SK-N-SH treated with all-trans-retinoic acid at 6 μM for 48 hours (cell line): ENCODE measurements around the gene F2RL2.

Source experiments
- ATAC-seq: fragments of 200-7000 bp; cut with Tn5 transposase; 3 replicates; pipeline ENCODE4 v1.9.1; 2020; ENCODE audit warnings: mild to moderate bottlenecking, moderate library complexity
- ARNTL ChIP-seq: fragments of 450-650 bp; formaldehyde crosslinking; IDR thresholded peaks from 2 replicates; pipeline ENCODE4 v1.5.0; 2020; ENCODE audit warnings: low read depth, mild to moderate bottlenecking, moderate library complexity, borderline replicate concordance
- CREB5 ChIP-seq: fragments of 250-450 bp; sonication (Bioruptor Pico); IDR thresholded peaks from 2 replicates; pipeline ENCODE4 v1.5.1; 2020; ENCODE audit warnings: low read depth, mild to moderate bottlenecking, moderate library complexity
- CSDC2 ChIP-seq: fragments of 250-450 bp; sonication (Bioruptor Pico); IDR thresholded peaks from 2 replicates; pipeline ENCODE4 v1.5.0; 2020; ENCODE audit warnings: mild to moderate bottlenecking, moderate library complexity
- ESRRG ChIP-seq: fragments of 250-450 bp; sonication (Bioruptor Pico); IDR thresholded peaks from 2 replicates; pipeline ENCODE4 v1.6.1; 2021; ENCODE audit warnings: mild to moderate bottlenecking
- GLIS3 ChIP-seq: fragments of 250-450 bp; sonication (Bioruptor Pico); IDR thresholded peaks from 2 replicates; pipeline ENCODE4 v1.5.0; 2020; ENCODE audit warnings: mild to moderate bottlenecking, moderate library complexity
- ISL1 ChIP-seq: fragments of 250-450 bp; sonication (Bioruptor Pico); IDR thresholded peaks from 2 replicates; pipeline ENCODE4 v2.1.2; 2022; ENCODE audit warnings: mild to moderate bottlenecking, moderate library complexity
- OSR1 ChIP-seq: fragments of 250-450 bp; sonication (Bioruptor Pico); IDR thresholded peaks from 2 replicates; pipeline ENCODE4 v1.8.0; 2022; ENCODE audit warnings: moderate library complexity, mild to moderate bottlenecking, inconsistent platforms
- PATZ1 ChIP-seq: fragments of 250-450 bp; sonication (Bioruptor Pico); IDR thresholded peaks from 2 replicates; pipeline ENCODE4 v1.8.0; 2020; ENCODE audit warnings: mild to moderate bottlenecking, moderate library complexity, borderline replicate concordance
- POU6F1 ChIP-seq: fragments of 250-450 bp; sonication (Bioruptor Pico); IDR thresholded peaks from 2 replicates; pipeline ENCODE4 v1.8.0; 2021; ENCODE audit warnings: low read depth, mild to moderate bottlenecking, moderate library complexity, borderline replicate concordance
- PPARA ChIP-seq: fragments of 250-450 bp; sonication (Bioruptor Pico); IDR thresholded peaks from 2 replicates; pipeline ENCODE4 v1.5.0; 2020; ENCODE audit warnings: mild to moderate bottlenecking, borderline replicate concordance
- RARB ChIP-seq: fragments of 250-450 bp; sonication (Bioruptor Pico); IDR thresholded peaks from 2 replicates; pipeline ENCODE4 v1.8.0; 2021; ENCODE audit warnings: mild to moderate bottlenecking, moderate library complexity
- SNAI2 ChIP-seq: fragments of 250-450 bp; sonication (Bioruptor Pico); IDR thresholded peaks from 2 replicates; pipeline ENCODE4 v1.5.0; 2020; ENCODE audit warnings: mild to moderate bottlenecking, moderate library complexity
- TCF4 ChIP-seq: fragments of 250-450 bp; sonication (Bioruptor Pico); IDR thresholded peaks from 2 replicates; pipeline ENCODE4 v1.8.0; 2021; ENCODE audit warnings: mild to moderate bottlenecking, moderate library complexity, borderline replicate concordance
- TSHZ2 ChIP-seq: fragments of 250-450 bp; sonication (Bioruptor Pico); IDR thresholded peaks from 2 replicates; pipeline ENCODE4 v1.5.0; 2020; ENCODE audit warnings: mild to moderate bottlenecking, moderate library complexity
- ZFP3 ChIP-seq: fragments of 250-450 bp; sonication (Bioruptor Pico); IDR thresholded peaks from 2 replicates; pipeline ENCODE4 v1.5.0; 2020; ENCODE audit warnings: mild to moderate bottlenecking, moderate library complexity
- ZNF565 ChIP-seq: fragments of 450-650 bp; formaldehyde crosslinking; conservative IDR thresholded peaks from 2 replicates; pipeline ENCODE4 v1.5.0; 2020; ENCODE audit warnings: low read depth, mild to moderate bottlenecking, moderate library complexity
- ZNF70 ChIP-seq: fragments of 450-650 bp; formaldehyde crosslinking; IDR thresholded peaks from 2 replicates; pipeline ENCODE4 v1.5.0; 2020; ENCODE audit warnings: mild to moderate bottlenecking, moderate library complexity
- ZNF8 ChIP-seq: fragments of 450-650 bp; formaldehyde crosslinking; IDR thresholded peaks from 2 replicates; pipeline ENCODE4 v1.5.0; 2020; ENCODE audit warnings: mild to moderate bottlenecking, moderate library complexity

The F2RL2 gene

GRCh38 chr5:76622076-76622475 is 1.1 kb downstream of the F2RL2 start:
- peak; percentile 40 for ATAC-seq
- TF ChIP-seq SNAI2 (CRISPR knock-in tag), result no peak
- no peak for TF ChIP-seq GLIS3 (CRISPR knock-in tag)
- TF ChIP-seq CSDC2 (CRISPR knock-in tag), result no peak
- TF ChIP-seq TCF4, result no peak
- TF ChIP-seq ZNF565 (CRISPR knock-in tag), result no peak
- no peak for TF ChIP-seq ZNF70 (CRISPR knock-in tag)
- no peak for TF ChIP-seq CREB5 (CRISPR knock-in tag)
- no peak for TF ChIP-seq TSHZ2 (CRISPR knock-in tag)
- no peak for TF ChIP-seq OSR1 (CRISPR knock-in tag)
- TF ChIP-seq ISL1, result no peak
- TF ChIP-seq POU6F1 (CRISPR knock-in tag), result no peak

- ATAC-seq, result no peak
- TF ChIP-seq ARNTL (no peak), PPARA (CRISPR knock-in tag) (no peak)
Observed at GRCh38 chr5:76620166-76620565, 3.0 kb downstream of the F2RL2 start.

- TF ChIP-seq ZNF70 (CRISPR knock-in tag) (no peak), ISL1 (peak; percentile 58), ZFP3 (CRISPR knock-in tag) (0 out of 2 replicates have a peak, but pooled peaks have one; percentile 19), SNAI2 (CRISPR knock-in tag) (0 out of 2 replicates have a peak, but pooled peaks have one; percentile 14)
- ATAC-seq, result peak; percentile 65
Observed at GRCh38 chr5:76617675-76618074, 5.5 kb downstream of the F2RL2 start.

GRCh38 chr5:76617229-76617628 is 6.0 kb downstream of the F2RL2 start:
- no peak for ATAC-seq
- no peak for TF ChIP-seq PATZ1 (CRISPR knock-in tag)
- TF ChIP-seq ZNF8 (CRISPR knock-in tag), result no peak
- TF ChIP-seq RARB, result no peak
- no peak for TF ChIP-seq CSDC2 (CRISPR knock-in tag)
- no peak for TF ChIP-seq ZFP3 (CRISPR knock-in tag)
- no peak for TF ChIP-seq TSHZ2 (CRISPR knock-in tag)
- no peak for TF ChIP-seq ZNF70 (CRISPR knock-in tag)
- no peak for TF ChIP-seq PPARA (CRISPR knock-in tag)
- no peak for TF ChIP-seq ESRRG (CRISPR knock-in tag)
